Right forelimb (tissue), 1 donor: ENCODE measurements around the gene KHDC4.
"Not testable (repeated sequence)": the region's sequence is repeated elsewhere in the genome, so short reads cannot be mapped to it uniquely, and the experiment has no call there.

Experiments used
- DNase-seq: peaks from one replicate; pipeline ENCODE4 v3.0.0-alpha.2; 2018

KHDC4 gene

DNA sequence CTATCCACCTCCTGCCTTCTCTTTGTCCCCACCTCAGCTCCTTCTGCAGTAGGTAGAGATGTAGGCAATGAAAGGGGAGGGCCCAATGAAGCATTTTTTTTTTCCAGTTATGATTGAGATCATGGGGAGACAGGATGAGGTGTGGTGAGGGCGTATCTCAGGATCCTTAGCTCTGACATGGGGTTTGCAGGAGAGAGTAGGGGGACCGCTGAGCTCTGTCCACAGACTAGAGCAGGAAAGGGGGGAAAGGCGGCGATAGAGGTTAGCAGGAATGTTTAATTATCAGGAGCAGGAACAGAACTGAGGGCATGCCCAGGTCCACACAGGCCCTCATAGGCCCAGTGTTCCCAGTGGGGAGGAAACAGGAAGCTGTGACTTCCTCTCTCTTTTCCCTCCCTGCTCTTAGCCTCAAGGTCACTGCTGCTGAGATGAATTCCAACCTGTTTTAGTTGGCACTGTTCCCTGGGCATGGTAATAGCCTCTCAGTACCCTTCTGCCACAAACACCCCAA is 6.3 kb upstream of the KHDC4 start:
- no peak for DNase-seq

DNA sequence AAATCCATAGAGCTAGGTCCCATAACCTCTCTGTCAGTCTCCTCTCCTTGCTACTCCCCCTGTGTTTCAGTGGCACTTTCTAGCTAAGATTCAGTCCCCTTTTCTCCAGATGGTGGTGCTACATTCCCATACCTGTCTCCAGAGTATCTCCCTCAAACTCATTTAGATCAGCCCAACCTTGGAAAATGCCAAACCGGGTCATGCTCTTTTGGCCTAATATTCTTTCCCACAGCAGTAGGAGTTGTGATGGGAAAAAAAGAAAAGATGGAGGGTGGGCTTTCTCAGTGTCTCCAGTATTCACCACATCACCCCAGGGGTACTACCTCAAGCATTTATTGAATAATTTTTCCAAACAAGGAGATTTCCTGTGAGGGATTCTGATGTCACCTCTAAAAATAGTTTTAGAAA is 4.0 kb upstream of the KHDC4 start:
- DNase-seq = no peak

DNA sequence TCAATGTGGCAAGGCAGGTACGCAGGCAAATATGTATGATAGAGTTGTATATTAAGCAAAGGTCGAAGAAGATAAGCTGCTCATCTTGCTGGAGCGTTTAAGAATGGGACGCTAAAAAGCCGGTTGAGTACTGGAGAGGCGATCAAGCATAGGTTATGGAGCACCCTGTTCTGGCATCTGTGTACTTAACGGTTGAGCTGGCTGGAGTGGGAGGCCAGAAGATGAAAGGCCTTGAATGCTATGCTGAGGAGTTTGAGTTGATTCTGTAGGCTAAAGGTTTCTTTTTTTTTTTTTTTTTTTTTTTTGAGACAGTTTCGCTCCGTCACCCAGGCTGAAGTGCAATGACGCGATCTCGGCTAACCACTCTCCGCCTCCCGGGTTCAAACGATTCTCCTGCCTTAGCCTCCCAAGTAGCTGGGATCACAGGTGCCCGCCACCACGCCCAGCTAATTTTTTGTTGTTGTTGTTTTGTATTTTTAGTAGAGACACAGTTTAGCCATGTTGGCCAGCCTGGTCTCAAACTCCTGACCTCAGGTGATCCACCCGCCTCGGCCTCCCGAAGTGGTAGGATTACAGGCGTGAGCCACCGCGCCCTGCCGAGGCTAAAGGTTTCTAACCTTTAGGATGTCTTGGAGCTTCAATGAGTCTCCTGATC is 850 bp upstream of the KHDC4 start:
- no peak for DNase-seq

DNA sequence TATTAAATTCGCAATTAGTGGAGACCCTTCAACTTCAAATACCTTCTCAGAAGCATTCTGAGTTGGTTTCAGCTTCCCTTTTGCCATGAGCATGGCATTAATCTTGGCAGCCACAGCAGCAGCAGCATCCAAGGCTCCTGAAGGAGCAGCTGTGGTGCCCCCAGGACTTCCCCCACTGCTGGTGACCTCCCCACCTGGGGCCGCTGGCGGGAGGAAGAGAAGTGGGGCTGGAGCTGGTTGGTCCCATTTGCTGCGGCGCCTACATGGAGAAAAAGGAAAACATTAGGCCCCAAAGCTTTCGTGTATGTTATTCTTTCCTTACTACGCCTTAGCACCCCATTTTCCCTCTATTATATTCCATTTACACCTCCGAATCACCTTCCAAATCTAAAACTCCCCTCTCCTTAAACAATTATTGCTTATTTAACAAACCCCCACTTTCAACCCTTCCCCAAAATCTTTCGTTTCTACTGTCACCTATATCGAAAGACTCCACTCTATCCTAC is 569 bp downstream of the KHDC4 start:
- DNase-seq = no peak

DNA sequence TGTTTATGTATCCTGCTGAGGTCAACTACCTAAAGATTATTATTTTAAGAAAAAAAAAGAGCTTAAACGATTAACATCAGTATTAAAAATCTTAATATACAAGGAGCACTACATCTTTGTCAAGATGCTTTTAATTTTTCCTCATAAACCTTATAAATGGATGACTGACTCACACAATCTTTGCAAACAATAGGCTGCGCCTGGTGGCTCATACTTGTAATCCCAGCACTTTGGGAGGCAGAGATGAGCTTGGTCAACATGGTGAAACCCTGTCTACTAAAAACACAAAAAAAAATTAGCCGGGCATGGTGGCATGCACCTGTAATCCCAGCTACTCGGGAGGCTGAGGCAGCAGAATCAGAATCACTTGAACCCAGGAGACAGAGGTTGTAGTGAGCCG is 1.7 kb downstream of the KHDC4 start:
- DNase-seq = no peak

DNA sequence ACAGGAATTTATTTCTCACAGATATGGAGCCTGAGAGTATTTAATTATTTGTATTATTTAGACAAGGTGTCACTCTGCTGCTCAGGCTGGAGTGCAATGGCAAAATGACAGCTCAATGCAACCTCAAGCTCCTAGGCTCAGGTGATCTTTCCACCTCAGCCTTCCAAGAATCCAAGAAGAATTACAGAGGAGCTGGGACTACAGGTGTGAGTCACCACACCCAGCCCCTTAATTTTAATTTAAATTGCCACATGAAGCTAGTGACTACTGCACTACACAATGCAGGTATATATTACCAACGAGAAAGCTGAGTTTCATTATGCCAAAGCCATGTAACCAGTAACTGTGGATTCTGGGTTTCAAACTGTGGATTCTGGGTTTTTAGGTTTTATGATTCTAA is 2.1 kb downstream of the KHDC4 start:
- no peak for DNase-seq

DNA sequence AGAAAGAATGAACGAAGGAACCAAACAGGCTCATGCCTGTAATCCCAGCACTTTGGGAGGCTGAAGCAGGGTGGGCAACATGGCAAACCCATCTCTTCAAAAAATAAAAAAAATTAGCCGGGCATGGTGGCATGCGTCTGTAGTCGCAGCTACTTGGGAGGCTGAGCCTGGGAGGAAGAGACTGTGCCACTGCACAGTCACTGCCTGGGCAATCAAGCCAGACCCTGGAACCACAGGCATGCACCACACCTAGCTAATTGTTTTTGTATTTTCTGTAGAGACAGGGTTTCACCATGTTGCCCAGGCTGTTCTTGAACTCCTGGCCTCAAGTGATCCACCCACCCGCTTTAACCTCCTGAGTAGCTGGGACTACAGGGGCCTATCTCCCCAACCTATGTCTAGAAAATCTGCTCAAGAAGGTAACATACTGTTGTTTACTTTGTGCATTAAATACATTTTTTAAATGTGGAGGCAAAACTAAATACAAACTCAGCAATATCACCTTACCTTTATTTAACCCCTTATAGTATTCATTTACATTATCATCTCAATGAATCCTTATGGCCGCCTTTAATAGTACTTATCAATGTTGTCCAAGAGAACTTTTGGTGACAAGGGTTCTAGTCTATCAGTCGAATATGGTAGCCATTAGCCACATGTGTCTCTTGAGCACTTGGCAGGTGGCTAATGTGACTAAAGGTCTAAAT is 2.7 kb downstream of the KHDC4 start:
- no peak for DNase-seq

DNA sequence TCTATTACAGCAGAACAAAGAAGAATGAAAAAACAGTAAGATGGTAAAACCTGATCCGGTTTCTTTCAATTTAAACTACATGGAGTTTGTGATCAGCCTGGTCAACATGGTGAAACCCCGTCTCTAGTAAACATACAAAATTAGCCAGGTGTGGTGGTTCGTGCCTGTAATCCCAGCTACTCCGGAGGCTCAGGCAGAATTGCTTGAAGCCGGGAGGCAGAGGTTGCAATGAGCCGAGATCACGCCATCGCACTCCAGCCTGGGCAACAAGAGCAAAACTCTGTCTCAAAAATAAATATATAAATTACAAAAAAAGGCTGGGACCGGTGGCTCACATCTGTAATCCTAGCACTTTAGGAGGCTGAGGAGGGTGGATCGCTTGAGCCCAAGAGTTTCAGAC is 3.5 kb downstream of the KHDC4 start:
- not testable (repeated sequence) for DNase-seq

DNA sequence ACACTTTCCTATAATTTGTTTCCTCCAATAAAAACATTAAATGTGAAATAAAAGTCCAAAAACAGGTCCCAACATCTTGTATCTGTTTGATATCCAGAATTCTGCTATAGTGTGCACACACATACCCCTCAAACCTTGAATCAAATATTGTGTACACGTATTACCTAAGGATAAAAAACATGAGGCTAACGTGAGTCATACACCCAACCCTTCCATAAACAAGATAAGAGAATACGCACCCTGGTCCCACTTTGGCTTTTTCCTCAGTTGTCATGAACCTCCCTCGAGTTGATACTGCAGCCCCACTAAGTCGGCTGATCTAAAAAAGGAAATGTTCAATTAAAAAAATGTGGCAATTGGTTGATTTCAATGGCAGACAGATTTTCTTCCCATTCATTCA is 5.2 kb downstream of the KHDC4 start:
- no peak for DNase-seq

DNA sequence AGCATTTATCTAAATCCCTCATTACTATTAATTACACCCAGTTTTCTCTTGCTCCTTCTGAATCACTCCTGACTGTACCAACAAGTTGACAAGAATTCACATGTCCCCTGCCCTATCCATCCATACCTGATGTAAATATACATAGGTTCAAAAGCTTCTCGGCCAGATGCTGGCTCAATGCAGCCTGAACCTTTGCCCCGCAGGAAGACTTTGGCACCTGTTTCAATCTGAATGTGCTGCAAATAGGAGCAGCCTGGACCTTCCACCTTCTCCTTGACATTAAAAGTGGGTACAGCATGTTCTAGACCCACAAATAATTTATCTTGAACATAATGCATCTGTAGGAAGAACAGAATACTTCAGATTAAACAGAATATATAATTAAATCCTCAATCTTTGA is 8.7 kb downstream of the KHDC4 start:
- DNase-seq = no peak

DNA sequence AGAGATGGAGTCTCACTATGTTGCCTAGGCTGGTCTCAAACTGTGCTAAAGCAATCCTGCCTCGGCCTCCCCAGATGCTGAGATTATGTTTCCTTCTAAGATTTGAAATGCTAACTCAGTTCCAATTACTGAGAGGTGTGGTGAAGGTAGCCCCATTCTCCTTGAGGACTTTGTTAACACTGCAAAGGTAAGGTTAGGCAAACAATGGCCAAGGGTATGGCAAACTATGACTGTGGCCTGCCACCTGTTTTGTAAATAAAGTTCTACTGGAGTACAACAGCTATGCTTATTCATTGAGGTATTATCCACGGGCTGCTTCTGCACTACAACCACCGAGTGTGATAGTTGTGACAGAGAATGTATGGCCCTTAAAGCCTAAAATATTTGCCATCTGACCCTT is 13.5 kb downstream of the KHDC4 start:
- no peak for DNase-seq

DNA sequence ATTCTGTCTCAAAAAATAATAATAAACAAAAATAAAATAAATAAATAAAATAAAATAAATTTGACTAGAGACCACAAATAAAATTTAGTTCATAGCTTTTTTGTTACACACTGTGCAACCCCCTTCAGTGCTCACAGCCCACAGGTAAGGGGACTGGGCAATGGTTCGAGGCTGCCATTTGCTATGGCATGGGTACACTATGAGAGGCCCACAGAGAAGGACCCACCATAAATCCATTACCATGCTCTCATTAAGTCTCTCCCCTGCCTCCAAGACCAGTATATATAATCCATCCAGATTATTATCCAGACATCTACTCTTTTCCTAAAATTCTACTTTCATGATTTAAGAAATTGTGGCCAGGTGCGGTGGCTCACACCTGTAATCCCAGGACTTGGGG is 14.4 kb downstream of the KHDC4 start:
- DNase-seq = no peak

DNA sequence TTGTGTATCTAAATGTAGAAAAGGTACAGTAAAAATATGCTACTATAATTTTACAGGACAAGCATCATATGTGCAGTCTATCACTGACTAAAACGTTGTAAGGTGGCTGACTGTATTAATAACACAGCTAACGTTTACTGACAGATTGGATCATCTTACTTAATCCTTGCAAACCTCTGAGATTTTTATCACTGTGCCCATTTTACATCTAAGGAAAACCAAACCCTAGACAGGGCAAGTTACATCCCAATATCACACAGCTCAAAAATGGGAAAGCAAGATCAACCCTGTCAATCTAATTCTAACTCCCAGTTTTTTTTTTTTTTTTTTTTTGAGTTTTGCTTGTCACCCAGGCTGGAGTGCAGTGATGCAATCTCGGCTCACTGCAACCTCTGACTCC is 15.6 kb downstream of the KHDC4 start:
- DNase-seq = no peak

DNA sequence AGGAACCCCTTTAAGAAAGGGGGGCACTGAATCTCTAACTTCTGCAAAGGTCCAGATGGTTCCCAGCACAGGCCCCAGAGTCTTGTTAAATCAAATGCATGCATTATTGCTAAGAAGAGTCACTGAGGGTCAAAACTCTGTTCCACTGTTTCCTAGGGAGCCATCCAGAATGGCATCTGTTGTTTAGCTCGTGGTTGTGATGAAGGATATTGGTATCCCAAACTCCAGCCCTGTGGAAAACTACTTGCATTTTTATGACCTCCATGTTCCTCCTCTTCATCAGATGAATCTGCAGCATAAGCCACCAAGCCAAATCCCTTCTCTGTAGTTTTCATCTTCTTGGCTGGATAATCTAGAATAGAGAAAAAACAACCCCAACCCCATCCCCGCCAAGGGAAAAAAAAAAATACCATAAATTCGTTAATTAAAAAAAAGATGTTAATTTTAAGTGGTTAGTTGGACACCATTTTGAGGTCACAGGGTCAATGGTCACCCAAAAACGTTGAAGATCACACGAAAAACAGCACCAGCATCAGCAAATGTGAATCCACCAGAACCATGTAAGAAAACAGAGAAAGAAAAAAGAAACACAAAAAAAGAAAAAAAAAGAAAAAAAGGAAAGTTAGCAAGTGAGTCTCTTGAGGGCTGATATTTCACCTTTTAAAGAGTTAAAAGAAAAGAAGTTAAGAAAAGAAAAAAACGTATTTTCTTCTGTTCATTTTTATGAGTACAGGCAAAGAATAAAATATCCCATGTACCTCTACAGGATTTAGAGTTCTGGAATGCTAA is 20.1 kb downstream of the KHDC4 start:
- no peak for DNase-seq

DNA sequence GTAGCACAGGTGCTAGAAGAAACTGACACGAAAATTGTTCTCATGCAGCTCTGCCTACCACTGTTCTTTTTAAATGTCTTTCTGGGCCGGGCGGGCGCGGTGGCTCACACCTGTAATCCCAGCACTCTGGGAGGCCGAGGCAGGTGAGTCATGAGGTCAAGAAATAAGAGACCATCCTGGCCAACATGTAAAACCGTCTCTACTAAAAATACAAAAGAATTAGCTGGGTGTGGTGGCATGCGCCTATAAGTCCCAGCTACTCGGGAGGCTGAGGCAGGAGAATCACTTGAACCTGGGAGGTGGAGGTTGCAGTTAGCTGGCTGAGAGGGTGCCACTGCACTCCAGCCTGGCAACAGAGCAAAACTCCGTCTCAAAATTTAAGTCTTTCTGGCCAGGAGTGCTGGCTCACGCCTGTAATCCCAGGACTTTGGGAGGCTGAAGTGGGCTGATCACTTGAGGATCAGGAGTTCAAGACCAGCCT is 22.1 kb downstream of the KHDC4 start:
- DNase-seq = no peak

DNA sequence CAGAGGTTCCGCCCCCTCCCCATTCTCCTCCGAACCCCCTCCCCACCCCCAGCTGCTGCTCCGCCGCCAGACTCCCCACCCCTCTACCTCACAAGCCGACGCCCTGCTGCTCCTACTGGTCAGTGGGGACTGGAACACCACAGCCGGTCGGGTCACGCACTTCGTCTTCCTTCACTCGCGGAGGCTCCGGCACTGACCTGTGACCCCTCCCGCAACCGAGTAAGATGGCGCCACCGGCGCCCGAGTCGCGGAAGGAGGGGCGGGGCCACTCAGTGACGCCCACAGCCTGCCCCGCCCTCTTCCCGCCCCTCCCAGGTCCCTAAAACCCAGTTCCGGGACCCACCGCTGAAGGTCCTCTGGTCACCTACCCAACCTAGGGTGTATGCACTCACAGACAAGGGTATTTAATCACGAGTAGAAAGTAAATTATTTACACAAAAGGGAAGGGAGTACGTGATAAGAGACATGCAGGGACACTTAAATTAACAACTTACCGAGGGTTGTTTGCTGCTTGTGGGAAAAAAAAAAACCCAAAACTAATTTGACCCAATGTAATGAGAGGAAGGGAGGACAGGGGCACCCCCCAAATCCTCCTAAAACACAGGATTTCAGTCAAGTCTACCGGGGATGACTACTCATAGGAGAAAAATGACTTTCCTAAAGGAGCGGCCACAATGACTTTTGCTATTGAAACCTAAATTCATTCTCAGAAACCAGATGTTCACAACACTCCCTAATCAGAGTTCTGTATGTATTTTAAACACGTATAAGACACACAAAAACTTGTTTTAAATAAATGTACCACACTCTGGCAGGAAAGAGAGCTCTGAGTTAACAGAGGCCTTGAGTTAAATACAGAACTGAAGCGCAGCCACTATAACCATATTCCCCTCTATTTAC is 22.8 kb downstream of the KHDC4 start, which contains the start of gene RIT1:
Gene RIT1, minus strand, starts transcription at position 194 of the 900 bp plus-strand sequence. CDS start 588 bp downstream, outside the sequence.
- peak; percentile 91 for DNase-seq

DNA sequence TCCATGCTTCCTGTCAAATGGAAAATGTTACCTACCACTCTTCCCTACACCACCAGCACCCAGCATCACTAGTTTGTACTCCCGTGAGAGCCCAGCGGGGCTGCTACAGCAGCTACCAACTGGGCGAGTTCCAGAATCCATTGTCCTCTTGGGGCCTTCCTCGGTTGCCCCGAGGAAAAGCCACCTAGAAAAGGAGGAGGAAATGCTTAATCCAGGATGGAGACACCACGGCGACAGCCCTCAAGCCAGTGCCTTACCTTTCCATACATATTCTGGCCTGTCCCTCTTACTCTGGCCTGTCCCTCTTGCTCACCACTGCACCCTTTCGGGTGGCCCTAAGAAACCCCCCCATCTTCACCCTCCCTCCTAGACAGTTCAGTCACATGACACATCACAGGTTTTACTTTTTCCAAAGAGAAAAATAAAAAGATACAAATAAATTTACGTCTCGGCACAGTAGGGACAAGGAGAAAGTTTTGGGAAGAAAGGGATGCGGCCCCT is 23.5 kb downstream of the KHDC4 start:
- peak; percentile 51 for DNase-seq

DNA sequence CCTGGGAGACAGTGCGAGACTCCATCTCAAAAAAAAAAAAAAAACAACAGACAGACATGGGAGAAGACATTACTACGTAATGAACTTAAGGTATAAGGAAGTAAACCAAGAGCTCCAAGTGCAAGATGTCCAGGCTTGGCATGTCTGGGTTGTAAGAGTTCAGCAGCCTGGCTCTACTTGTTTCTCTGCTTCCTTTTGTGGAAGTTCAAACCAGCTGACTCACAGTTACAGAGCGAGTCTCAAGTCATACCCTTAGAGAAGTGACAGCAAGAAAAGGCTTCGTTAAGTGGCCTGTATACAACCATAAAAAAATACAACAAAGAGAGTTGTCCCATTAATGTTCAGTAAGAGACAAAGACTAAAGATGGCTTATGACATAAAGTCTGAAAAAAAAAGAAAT is 24.3 kb downstream of the KHDC4 start:
- DNase-seq = no peak

DNA sequence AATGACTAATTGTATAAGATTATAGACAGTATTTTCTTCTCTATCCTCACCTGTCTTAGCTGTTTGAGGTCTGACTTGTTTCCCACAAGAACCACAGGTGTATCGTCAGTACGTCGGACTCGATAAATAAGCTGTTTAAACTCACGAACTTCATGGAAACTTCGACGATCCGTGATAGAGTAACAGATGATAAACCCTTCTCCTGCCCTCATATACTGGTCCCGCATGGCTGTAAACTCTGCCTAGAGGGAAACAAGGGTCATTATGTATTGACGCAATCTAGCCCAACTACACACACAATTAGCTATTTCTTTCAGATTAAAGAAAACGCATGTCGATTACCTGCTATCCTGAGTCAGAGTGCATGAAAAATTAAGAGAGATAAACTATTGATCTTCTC is 30.0 kb downstream of the KHDC4 start:
- DNase-seq = no peak

DNA sequence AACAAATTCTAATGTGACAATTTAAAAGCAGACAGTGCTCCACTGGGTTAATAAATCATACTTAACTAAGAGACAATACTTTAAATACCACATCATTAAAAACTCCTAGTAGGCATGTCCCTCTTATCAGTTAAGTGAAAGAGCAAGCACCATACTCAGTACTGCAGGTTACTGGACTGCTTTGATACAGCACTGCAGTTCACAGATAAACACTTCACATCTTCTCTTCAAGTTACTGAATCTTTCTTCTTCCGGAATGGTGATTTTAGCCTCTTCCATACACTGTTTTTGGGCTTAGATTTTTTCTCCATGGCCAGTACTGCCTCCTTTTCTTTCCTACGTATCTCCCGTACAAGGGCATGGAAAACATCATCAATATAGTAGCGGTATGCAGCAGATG is 34.1 kb downstream of the KHDC4 start:
- no peak for DNase-seq

DNA sequence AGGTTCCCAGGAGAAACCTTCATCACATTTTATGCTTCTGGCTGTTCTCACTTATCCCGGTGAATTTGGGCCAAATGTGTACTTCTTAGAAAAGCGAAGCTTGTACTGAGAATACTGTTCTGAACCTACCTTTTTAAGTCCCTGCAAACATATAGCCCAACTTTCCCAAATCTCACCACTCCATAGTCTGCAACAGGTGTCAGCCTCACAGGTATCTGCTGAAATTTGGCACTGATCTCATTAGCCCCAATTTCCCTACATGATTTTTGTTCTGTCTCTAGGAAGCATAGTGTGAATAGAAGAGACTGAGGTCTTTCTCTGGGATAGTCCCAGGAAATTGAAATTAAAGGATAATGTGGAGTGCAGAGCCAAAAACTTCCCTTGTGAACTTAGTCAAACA is 34.5 kb downstream of the KHDC4 start:
- no peak for DNase-seq

DNA sequence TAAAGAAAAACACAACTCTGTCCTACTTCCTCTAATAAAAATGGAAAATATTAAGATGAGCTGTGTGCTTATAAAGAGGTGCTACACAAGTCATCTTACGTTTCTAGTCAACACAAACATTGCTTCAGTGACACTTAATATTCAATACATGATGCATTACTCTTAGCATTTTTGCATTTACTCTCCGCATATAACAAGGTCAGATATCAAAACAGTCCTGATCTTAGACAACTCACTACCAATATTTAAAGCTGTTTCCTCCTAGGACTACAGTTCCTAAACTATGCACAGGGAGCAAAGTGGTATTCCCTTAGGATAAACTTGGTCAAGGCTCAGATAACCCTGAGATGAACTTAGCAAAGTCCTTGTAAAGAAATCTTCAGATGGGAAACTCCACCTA is 35.3 kb downstream of the KHDC4 start:
- no peak for DNase-seq
